Ishikawa (cell line): Measurements from ENCODE around the gene IFNAR2.

Experiments used
- CEBPB ChIP-seq: IDR thresholded peaks from 2 replicates; pipeline ENCODE4 v1.6.1; 2012
- CREB1 ChIP-seq: IDR thresholded peaks from 2 replicates; pipeline ENCODE4 v1.6.1; 2012; ENCODE audit warnings: low read depth
- EGR1 ChIP-seq: IDR thresholded peaks from 2 replicates; pipeline ENCODE4 v1.6.1; 2012
- EP300 ChIP-seq: IDR thresholded peaks from 2 replicates; pipeline ENCODE4 v1.6.1; 2012; ENCODE audit warnings: borderline replicate concordance
- FOXM1 ChIP-seq: IDR thresholded peaks from 2 replicates; pipeline ENCODE4 v1.6.1; 2012; ENCODE audit warnings: low read depth, borderline replicate concordance
- NFIC ChIP-seq: IDR thresholded peaks from 2 replicates; pipeline ENCODE4 v1.6.1; 2012
- RAD21 ChIP-seq: IDR thresholded peaks from 2 replicates; pipeline ENCODE4 v1.6.1; 2012; ENCODE audit warnings: low read depth
- TAF1 ChIP-seq: IDR thresholded peaks from 2 replicates; pipeline ENCODE4 v1.6.1; 2012; ENCODE audit warnings: low read depth, mild to moderate bottlenecking
- TCF12 ChIP-seq: IDR thresholded peaks from 2 replicates; pipeline ENCODE4 v1.6.1; 2012; ENCODE audit warnings: low read depth
- TEAD4 ChIP-seq: IDR thresholded peaks from 2 replicates; pipeline ENCODE4 v1.6.1; 2012
- YY1 ChIP-seq: IDR thresholded peaks from 2 replicates; pipeline ENCODE4 v1.6.1; 2012; ENCODE audit warnings: low read depth
- ZBTB7A ChIP-seq: IDR thresholded peaks from 2 replicates; pipeline ENCODE4 v1.6.1; 2012; ENCODE audit warnings: low read depth
- TF ChIP-seq, protein P1 (sequence below): IDR thresholded peaks from 2 replicates; pipeline ENCODE4 v1.6.1; 2012; ENCODE audit warnings: low read depth, mild to moderate bottlenecking
- TF ChIP-seq, protein P2 (sequence below): IDR thresholded peaks from 2 replicates; pipeline ENCODE4 v1.6.1; 2012
- TF ChIP-seq, protein P3 (sequence below): IDR thresholded peaks from 2 replicates; pipeline ENCODE4 v1.6.1; 2012

IFNAR2 gene

DNA sequence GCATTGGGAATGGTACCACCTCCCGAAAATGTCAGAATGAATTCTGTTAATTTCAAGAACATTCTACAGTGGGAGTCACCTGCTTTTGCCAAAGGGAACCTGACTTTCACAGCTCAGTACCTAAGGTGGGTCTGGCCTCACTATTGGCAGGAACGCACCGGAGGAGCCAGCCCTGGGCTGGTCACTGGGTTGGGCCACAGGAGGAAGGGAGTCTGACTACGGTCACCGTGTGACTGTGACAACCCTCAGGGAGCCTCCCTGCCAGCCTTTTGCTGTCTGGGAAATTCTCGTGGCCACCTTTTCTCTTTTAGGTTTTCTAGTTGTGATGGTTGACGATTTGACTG lies 38.6 kb downstream of the IFNAR2 start:
- TF ChIP-seq, protein P1, sequence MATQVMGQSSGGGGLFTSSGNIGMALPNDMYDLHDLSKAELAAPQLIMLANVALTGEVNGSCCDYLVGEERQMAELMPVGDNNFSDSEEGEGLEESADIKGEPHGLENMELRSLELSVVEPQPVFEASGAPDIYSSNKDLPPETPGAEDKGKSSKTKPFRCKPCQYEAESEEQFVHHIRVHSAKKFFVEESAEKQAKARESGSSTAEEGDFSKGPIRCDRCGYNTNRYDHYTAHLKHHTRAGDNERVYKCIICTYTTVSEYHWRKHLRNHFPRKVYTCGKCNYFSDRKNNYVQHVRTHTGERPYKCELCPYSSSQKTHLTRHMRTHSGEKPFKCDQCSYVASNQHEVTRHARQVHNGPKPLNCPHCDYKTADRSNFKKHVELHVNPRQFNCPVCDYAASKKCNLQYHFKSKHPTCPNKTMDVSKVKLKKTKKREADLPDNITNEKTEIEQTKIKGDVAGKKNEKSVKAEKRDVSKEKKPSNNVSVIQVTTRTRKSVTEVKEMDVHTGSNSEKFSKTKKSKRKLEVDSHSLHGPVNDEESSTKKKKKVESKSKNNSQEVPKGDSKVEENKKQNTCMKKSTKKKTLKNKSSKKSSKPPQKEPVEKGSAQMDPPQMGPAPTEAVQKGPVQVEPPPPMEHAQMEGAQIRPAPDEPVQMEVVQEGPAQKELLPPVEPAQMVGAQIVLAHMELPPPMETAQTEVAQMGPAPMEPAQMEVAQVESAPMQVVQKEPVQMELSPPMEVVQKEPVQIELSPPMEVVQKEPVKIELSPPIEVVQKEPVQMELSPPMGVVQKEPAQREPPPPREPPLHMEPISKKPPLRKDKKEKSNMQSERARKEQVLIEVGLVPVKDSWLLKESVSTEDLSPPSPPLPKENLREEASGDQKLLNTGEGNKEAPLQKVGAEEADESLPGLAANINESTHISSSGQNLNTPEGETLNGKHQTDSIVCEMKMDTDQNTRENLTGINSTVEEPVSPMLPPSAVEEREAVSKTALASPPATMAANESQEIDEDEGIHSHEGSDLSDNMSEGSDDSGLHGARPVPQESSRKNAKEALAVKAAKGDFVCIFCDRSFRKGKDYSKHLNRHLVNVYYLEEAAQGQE = no peak
- no peak for TF ChIP-seq TEAD4
- no peak for TF ChIP-seq TAF1
- TF ChIP-seq CREB1 = no peak
- no peak for TF ChIP-seq ZBTB7A
- TF ChIP-seq, protein P2, sequence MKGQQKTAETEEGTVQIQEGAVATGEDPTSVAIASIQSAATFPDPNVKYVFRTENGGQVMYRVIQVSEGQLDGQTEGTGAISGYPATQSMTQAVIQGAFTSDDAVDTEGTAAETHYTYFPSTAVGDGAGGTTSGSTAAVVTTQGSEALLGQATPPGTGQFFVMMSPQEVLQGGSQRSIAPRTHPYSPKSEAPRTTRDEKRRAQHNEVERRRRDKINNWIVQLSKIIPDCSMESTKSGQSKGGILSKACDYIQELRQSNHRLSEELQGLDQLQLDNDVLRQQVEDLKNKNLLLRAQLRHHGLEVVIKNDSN = no peak
- no peak for TF ChIP-seq NFIC
- TF ChIP-seq FOXM1 = no peak
- TF ChIP-seq TCF12 = no peak
- TF ChIP-seq YY1 = no peak
- no peak for TF ChIP-seq EGR1
- TF ChIP-seq RAD21 = no peak
- TF ChIP-seq, protein P3, sequence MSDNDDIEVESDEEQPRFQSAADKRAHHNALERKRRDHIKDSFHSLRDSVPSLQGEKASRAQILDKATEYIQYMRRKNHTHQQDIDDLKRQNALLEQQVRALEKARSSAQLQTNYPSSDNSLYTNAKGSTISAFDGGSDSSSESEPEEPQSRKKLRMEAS = no peak
- TF ChIP-seq EP300 = no peak
- TF ChIP-seq CEBPB = no peak

DNA sequence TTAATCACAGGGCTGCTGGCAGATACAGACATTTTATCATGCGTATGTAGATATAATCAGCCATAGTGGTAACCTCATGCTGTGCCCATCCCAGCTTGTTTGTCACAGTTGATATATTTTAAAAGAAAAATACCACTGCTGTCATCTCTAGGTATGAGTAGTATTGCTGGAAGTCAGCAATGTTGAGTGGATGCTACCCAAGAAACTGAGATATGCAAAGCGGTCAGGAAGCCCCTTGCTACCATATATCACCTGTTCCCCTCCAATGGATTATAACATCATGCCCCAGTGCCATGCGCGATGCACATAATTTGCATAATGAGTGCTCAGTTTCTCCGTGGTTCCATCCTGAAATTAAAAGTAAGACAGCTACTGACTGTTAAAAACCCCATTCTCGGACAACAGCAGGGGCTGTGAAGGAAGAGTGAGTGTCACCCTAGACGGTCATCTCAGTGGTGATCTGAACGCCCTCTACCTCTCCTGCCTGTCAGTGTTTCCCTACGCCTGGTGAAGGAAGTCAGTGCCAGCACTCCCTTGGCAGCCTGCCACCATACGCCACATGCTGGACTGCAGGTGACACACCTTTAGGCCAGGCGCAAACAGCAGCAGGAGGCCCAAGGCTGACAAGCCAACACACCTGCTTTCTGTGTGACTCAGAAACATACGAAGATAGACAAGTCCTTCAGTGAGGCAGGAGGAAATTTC lies 39.2 kb downstream of the IFNAR2 start:
- TF ChIP-seq, protein P3 = peak; percentile 94
- TF ChIP-seq FOXM1 (no peak), RAD21 (peak; percentile 29; the same call in 1 of the 2 replicates), TCF12 (peak; percentile 78), NFIC (peak; percentile 95), TEAD4 (no peak)
- TF ChIP-seq, protein P2 = peak; percentile 60

DNA sequence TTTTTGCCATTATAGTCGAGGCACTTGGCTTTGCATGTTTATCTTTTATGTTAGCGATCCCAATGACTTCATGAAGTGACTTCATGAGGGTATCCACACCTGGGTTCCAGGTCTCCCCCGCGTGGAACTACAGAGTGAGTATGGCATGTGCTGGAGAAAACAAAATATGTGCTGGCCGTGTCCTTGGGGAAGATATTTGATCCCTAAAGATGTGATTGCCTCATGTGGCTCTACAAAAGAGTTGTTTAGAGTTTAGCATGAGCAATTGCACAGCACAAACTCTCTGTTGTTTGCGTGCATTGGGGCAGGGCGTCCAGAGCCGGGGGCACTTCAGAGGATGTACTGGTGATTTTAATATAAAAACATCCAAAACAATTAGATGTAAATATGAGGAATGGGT lies 41.2 kb downstream of the IFNAR2 start:
- TF ChIP-seq TEAD4 (no peak), ZBTB7A (no peak)
- TF ChIP-seq, protein P1 = no peak

DNA sequence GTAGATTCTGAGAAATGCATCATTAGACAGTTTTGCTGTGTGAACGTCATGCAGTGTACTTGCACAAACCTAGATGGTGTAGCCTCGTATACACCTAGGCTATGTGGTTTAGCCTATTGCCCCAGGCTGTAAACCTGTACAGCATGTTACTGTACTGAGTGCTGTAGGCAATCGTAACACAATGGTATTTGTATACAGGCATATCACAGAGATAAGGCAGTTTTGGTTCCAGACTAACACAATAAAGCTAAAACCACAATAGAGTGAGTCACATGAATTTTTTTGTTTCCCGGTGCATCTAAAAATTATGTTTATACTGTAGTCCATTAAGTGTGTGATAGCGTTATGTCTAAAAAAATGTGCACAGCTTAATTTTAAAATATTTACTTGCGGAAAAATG lies 43.3 kb downstream of the IFNAR2 start:
- TF ChIP-seq CEBPB (no peak), TCF12 (no peak), YY1 (no peak)

DNA sequence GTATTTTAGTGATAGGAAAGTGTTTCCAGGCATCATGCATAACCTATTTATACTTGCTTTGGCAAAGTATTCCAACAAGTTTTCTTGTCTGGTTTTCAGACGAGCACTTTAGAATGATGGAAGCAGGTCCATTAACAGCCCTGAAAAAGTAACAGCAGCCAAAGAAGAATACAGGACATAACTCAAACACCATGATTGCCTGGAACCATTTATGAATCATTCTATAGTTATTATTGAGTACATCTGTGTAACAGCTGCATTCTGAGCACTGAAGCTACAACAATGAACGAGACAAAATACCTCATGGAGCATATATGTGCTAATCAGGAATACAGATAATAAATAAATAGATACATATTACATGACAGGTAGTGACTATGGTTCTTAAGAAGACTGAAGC lies 49.0 kb downstream of the IFNAR2 start:
- no peak for TF ChIP-seq YY1
- TF ChIP-seq TCF12 = no peak
- no peak for TF ChIP-seq EP300
- TF ChIP-seq, protein P3 = no peak
- TF ChIP-seq CREB1 = no peak
- TF ChIP-seq ZBTB7A = no peak
- TF ChIP-seq NFIC = no peak
- no peak for TF ChIP-seq TEAD4
- TF ChIP-seq FOXM1 = no peak
- no peak for TF ChIP-seq EGR1
- TF ChIP-seq, protein P1 = no peak
- no peak for TF ChIP-seq RAD21
- no peak for TF ChIP-seq TAF1
